IPS-18a (cell line): ENCODE data around the gene SLC35D2.
A peak's percentile ranks its signal among the peaks of the same experiment; 100 is the strongest.

Experiments
- H3K27ac ChIP-seq: one replicate; pipeline ENCODE4 v1.5.1; 2013; ENCODE audit warnings: low read length
- H3K27me3 ChIP-seq: one replicate; pipeline ENCODE4 v1.6.1; 2013; ENCODE audit warnings: mild to moderate bottlenecking, low read length; ENCODE audit not compliant: control insufficient read depth, insufficient read depth
- H3K36me3 ChIP-seq: one replicate; pipeline ENCODE4 v1.6.1; 2013; ENCODE audit warnings: low read depth, low read length; ENCODE audit not compliant: control insufficient read depth
- H3K4me1 ChIP-seq: one replicate; pipeline ENCODE4 v1.6.1; 2013; ENCODE audit warnings: low read depth, low read length; ENCODE audit not compliant: control insufficient read depth
- H3K4me3 ChIP-seq: one replicate; pipeline ENCODE4 v1.5.1; 2013; ENCODE audit warnings: low read length
- H3K9ac ChIP-seq: one replicate; pipeline ENCODE4 v1.6.1; 2013; ENCODE audit warnings: mild to moderate bottlenecking, low read length, moderate library complexity
- H3K9me3 ChIP-seq: one replicate; pipeline ENCODE4 v1.6.1; 2013; ENCODE audit warnings: low read depth, low read length; ENCODE audit not compliant: control insufficient read depth

Gene SLC35D2

DNA sequence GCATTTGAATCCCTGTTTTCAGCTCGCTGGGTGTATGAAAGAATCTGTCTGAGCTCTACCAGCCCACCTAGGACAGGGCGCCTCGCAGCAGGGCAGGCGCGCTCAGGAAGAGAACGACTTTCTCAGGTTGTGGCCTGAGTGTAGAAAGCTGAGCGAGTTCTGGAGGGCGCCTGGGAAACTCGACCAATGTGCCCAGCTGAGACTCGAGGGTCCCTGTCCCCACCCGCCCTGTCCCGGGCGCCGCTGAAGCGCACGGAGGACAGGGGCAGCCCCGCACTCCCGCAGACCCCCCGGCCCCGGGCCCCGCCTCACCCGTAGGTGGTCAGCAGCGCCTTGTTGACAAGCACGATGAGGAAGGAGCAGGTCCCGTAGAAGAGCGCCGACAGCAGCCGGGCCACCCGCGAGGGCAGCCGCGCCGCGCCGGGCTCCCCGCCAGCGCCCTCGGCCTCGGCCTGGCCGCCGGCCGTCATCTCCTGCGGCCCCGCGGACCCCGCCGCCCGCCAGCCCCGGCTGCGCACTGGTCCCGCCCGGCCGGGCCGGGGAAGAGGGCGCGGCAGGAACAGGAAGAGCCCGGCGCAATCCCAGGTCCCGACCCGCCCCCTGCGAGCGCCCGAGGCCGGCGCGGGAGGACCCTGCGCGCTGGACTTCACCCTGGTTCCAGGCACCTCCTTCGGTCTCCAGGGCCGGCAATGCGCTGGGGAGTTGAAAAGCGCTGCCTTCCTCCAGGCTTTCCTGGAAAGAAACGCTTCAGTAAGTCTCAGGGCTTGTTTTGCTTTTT lies at the start of gene SLC35D2:
SLC35D2 (minus strand) TSS at position 547 of the 778 bp plus-strand sequence; CDS start at position 470, 77 bp downstream.
- peaks cover 7% of the 10 kb centered on the region for H3K27me3 ChIP-seq
- H3K27ac ChIP-seq: no peak within 1 kb of the TSS
- H3K36me3 ChIP-seq: peaks cover 26% of the 10 kb centered on the region
- peak within 1 kb of the TSS; percentile 64 for H3K4me3 ChIP-seq
- H3K9ac ChIP-seq: peak within 1 kb of the TSS; percentile 38
- H3K4me1 ChIP-seq: peaks cover 6% of the 10 kb centered on the region
- H3K9me3 ChIP-seq: no peaks in the 10 kb centered on the region

DNA sequence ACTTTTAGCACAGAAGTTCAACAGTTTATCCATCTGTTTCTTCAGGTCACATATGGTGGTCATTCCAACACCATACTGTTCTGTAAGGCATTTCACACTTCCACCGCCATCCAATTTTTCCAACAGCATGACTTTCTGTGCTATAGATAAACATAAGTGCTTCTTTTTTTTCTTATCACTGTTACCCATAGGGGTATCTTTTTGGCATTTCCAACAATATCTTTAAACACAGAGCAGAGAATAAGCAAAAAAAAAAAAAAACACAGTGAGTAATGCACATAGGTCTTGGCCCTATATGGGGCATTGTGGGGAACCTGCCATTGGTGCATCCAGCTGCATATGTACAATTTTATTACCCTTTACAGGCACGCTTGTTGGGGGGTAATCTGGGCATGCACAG lies 46.9 kb upstream of the SLC35D2 start:
- no peaks in the 10 kb centered on the region for H3K4me1 ChIP-seq
- H3K36me3 ChIP-seq: no peaks in the 10 kb centered on the region
- no peaks in the 10 kb centered on the region for H3K9me3 ChIP-seq
- H3K27ac ChIP-seq: no peak overlapping the region
- H3K27me3 ChIP-seq: no peaks in the 10 kb centered on the region
- H3K4me3 ChIP-seq: no peak overlapping the region
- H3K9ac ChIP-seq: no peak overlapping the region

DNA sequence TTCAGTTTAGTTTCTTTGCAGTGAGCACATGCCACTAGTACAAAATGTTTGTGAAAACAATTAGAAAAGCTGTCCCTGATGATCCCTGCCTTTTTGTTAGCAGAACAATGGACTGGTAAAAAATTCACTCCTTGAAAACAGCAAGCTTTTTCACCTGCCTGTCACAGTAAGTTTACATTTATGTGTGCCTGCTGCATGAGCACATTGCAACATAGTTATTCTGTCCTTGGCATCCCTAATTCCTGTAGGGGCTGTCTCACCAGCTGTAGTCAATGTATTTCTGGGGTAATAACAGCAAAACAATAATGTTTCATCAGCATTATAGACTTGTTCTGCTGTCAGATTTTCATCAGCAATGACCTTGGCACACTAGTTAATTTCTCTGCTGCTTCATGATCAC lies 46.2 kb upstream of the SLC35D2 start:
- H3K27me3 ChIP-seq: no peaks in the 10 kb centered on the region
- no peaks in the 10 kb centered on the region for H3K36me3 ChIP-seq
- no peak overlapping the region for H3K27ac ChIP-seq
- H3K4me3 ChIP-seq: no peak overlapping the region
- no peak overlapping the region for H3K9ac ChIP-seq
- no peaks in the 10 kb centered on the region for H3K9me3 ChIP-seq
- H3K4me1 ChIP-seq: no peaks in the 10 kb centered on the region

DNA sequence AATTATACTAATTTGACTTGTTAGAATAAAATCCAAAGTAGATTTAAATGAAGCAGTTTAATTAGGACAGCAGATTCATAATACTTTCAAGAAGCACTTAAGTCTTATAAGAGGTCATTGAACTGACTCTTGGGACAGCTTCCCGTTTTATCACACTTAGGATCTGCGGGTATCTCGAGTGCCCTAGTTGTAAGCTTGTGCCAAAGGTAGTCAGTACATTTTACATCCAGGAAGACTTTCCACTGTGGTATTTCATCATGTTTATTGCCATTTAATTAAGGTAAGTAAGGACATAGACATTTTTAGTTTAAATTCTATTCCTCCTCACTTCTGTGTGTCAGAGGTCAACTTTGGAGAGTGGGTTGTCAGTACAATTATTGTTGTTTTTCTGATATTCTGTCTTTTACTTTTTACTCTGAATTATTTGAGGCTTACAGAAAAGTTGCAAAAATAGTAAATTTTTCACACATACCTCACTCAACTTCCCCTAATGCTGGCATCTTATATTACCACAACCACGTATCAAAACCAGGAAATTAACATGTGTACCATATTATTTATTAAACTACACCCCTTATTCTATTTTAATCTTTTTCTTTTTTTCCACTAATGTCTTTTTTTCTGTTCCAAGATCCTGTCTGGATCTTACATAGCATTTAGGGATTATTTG lies 42.1 kb upstream of the SLC35D2 start:
- no peaks in the 10 kb centered on the region for H3K9me3 ChIP-seq
- no peaks in the 10 kb centered on the region for H3K27me3 ChIP-seq
- no peak overlapping the region for H3K27ac ChIP-seq
- H3K36me3 ChIP-seq: no peaks in the 10 kb centered on the region
- H3K9ac ChIP-seq: no peak overlapping the region
- peaks cover 8% of the 10 kb centered on the region for H3K4me1 ChIP-seq
- no peak overlapping the region for H3K4me3 ChIP-seq

DNA sequence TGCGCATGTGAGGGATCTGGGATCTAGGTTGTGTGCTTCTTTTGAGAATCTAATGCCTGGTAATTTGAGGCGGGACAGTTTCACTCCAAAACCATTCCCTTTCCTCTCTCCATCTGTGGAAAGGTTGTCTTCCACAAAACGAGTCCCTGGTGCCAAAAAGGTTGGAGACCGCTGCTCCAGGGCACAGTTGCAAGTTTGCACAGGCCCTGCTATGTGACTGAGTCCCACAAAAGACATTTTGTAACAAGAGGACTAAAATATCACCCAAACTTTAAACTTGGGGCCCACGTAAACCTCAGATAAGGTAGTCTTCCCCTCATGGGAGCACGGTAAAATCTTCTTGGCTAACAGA lies 40.5 kb upstream of the SLC35D2 start:
- no peak overlapping the region for H3K27ac ChIP-seq
- H3K9ac ChIP-seq: no peak overlapping the region
- H3K36me3 ChIP-seq: no peaks in the 10 kb centered on the region

DNA sequence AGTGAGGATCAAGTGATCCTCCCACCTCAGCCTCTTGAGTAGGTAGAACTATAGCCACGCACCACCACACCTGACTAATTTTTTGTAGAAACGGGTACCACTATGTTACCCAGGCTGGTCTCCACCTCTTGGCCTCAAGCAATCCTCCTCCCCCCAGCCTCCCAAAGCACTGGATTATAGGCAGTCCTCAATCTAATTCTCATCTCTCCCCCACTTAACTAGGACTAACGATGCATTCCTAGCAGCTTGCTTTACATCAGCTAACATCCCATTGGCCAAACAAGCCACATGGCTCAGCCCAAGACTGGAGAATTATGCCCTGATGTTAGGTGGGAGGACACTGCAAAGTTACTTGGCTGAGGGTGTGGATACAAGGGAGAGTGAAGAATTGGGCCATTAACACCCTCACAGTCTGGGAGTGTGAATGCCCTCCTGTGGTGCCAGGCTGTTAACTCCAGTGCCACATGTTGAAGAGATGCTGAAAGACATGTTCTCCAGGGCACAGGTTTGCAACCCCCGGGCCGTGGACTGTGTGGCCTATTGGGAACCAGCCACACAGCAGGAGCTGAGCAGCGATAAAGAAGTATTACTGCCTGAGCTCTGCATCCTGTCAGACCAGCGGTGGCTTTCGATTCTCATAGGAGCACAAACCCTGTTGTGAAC lies 39.9 kb upstream of the SLC35D2 start:
- H3K27ac ChIP-seq: no peak overlapping the region
- H3K36me3 ChIP-seq: no peaks in the 10 kb centered on the region
- H3K4me3 ChIP-seq: no peak overlapping the region
- no peak overlapping the region for H3K9ac ChIP-seq
- no peaks in the 10 kb centered on the region for H3K9me3 ChIP-seq
- H3K4me1 ChIP-seq: peaks cover 20% of the 10 kb centered on the region
- no peaks in the 10 kb centered on the region for H3K27me3 ChIP-seq

More for the DNA sequence above, 40.5 kb upstream of the SLC35D2 start:
- Histone ChIP-seq H3K9me3 (no peaks in the 10 kb centered on the region), H3K4me3 (no peak overlapping the region), H3K4me1 (peaks cover 20% of the 10 kb centered on the region), H3K27me3 (no peaks in the 10 kb centered on the region)

DNA sequence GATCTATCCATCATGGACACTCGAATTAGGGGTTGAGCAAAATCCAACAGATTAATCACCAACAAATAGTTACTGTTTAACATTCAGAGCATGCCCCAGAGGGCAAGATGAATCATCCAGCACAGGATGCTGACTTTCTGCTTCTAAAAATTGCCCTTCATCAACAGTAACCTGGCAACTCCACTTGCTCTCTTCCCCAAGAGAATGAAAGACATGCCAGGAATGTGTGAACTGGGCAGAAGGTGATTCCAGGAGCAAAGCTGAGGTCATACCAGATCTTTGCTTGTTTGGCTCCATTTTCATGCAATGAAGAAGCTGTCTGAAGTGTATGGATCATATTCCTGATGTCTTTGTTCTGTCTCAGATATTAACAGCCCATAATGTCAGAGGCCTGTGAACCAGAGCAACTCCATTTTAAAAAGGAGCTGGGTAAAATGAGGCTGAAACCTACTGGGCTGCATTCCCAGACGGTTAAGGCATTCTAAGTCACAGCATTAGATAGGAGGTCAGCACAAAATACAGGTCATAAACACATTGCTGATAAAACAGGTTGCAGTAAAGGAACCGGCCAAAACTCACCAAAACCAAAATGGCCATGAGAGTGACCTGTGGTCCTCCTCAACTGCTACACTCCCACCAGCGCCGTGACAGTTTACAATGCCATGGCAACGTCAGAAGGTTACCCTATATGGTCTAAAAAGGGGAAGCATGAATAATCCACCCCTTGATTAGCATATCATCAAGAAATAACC lies 37.1 kb upstream of the SLC35D2 start:
- Histone ChIP-seq H3K9ac (peak overlapping the region; percentile 85), H3K27ac (peak overlapping the region; percentile 40)

DNA sequence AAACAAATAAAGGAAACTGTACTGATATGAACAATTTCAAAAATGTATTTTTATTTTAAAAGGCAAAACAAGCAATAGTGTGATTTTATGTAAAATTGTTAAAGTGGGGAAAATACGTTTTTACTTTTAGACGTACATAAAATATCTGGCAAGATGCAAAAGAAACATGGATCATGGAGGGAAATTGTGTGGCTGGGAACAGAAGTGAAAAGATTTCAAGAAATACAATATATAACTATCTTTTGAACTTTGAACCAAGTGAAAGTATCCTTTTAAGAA lies 36.1 kb upstream of the SLC35D2 start:
- no peaks in the 10 kb centered on the region for H3K27me3 ChIP-seq
- no peaks in the 10 kb centered on the region for H3K36me3 ChIP-seq
- H3K9me3 ChIP-seq: no peaks in the 10 kb centered on the region
- no peak overlapping the region for H3K27ac ChIP-seq
- peak overlapping the region; percentile 85 for H3K9ac ChIP-seq
- H3K4me1 ChIP-seq: peaks cover 25% of the 10 kb centered on the region
- H3K4me3 ChIP-seq: peak overlapping the region; percentile 87

More for the DNA sequence above, 37.1 kb upstream of the SLC35D2 start:
- Histone ChIP-seq H3K36me3 (no peaks in the 10 kb centered on the region), H3K4me1 (peaks cover 25% of the 10 kb centered on the region), H3K9me3 (no peaks in the 10 kb centered on the region), H3K27me3 (no peaks in the 10 kb centered on the region), H3K4me3 (peak overlapping the region; percentile 87)

DNA sequence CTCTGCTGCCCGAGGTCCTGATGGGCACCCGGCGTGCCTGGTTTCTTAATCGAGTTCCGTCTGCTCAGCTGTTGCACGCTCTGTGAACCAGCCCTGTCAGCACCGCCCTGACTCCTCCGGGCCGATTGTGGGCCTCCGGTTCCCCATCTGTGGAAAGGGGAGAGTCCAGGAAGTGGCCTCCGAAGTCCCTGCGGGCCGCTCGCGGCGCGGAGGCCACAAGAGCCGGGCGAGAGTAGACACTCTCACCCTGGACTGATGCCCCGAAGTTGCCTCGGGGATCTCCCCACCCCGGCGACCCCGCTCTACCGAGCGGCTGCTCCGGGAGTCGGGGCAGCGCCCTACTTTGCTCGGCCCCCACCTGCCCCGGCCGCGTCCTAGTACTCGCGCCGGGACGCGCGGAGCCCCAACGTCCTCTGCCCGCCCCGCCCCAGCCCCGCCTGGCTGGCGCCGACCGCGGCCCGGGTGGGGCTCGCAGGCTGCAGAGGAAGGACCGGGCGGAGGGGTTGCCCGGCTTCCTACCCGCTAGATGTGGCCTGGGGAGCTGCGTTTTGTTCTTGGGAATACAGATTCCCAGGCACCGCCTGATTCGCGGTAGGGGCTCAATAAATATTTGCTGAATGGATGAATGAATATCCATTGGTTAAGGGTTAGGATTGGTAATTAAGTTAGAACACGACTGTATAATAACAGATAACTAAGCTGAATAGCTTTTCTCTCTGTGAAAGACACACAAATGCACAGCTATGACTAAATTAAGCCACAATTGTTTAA lies 35.6 kb upstream of the SLC35D2 start:
- Histone ChIP-seq H3K9ac (peak overlapping the region; percentile 85), H3K27ac (peak overlapping the region; percentile 39), H3K27me3 (no peaks in the 10 kb centered on the region), H3K4me1 (peaks cover 25% of the 10 kb centered on the region), H3K36me3 (no peaks in the 10 kb centered on the region), H3K9me3 (no peaks in the 10 kb centered on the region), H3K4me3 (peak overlapping the region; percentile 87)

DNA sequence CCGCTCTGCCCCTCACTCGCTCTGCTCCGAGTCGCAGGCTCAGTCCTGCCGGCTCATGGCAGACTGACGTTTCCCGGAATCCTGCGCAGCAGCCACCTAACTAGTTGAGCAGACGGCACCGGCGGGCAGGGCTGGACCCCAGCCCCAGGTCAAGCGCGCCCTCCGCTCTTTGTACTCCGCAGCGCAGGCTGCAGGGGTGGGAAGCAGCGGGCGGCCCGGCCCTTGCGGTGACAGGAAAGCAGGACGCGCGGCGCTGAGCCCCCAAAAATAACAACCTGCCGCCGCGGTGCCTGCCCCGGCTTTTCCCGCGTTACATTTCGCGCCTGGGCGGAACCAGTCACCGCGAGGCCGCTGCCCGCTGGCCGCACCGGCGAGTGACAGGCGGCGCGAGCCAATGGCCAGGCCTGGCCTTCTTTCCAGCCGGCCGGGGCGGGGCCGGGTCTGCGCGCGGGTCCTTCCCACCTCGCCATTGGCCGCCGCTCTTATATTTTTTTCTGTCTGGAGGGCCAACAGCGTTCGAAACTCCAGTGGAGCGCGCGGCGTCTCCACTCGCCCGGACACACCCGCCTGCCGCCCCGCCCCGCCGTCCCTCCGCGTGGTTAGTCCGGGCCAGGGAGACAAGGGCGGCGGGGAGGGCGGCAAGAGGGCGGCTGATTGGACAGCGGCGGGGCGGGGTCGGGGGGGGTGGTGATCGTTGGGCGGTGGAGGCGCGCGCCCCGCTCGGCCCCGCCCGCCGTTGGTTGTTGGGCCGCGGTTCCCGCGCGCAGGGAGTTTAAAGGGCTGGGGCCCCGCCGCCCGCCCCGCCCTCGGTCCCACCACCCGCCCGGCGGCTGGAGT lies 34.8 kb upstream of the SLC35D2 start, which contains the start of gene ZNF367:
ZNF367 (minus strand) TSS at position 288 of the 837 bp plus-strand sequence. CDS start 338 bp downstream, outside the sequence.
- H3K27ac ChIP-seq: peak within 1 kb of the TSS; percentile 39
- H3K4me1 ChIP-seq: peaks cover 22% of the 10 kb centered on the region
- H3K9me3 ChIP-seq: no peaks in the 10 kb centered on the region
- H3K4me3 ChIP-seq: peak within 1 kb of the TSS; percentile 100
- no peaks in the 10 kb centered on the region for H3K27me3 ChIP-seq
- H3K9ac ChIP-seq: peak within 1 kb of the TSS; percentile 85
- no peaks in the 10 kb centered on the region for H3K36me3 ChIP-seq
